H9 (cell line): ENCODE results near the gene NDUFB3. TPM values are rescaled to one million over a fixed set of nuclear protein-coding genes. Genes with fewer than 3 reads are reported as not detected.

ENCODE experiments used
- DNase-seq: peaks from one replicate; pipeline ENCODE4 v3.0.0-alpha.2; 2017
- H2AFZ ChIP-seq: one replicate; pipeline ENCODE4 v1.6.1; 2013; ENCODE audit warnings: mild to moderate bottlenecking, low read length, control low read depth, moderate library complexity
- H2AK5ac ChIP-seq: 2 replicates; pipeline ENCODE4 v1.6.1; 2013; ENCODE audit warnings: low read length, control low read depth, mixed read lengths; ENCODE audit not compliant: insufficient read length
- H2BK120ac ChIP-seq: one replicate; pipeline ENCODE4 v1.6.1; 2013; ENCODE audit warnings: low read depth, mild to moderate bottlenecking, low read length, control low read depth, inconsistent platforms; ENCODE audit not compliant: poor library complexity, severe bottlenecking
- H2BK12ac ChIP-seq: 2 replicates; pipeline ENCODE4 v1.6.1; 2013; ENCODE audit warnings: low read length, control low read depth, mixed read lengths, low read depth; ENCODE audit not compliant: insufficient read length
- H2BK15ac ChIP-seq: 2 replicates; pipeline ENCODE4 v1.6.1; 2013; ENCODE audit warnings: low read depth, low read length, control low read depth
- H2BK20ac ChIP-seq: one replicate; pipeline ENCODE4 v1.6.1; 2013; ENCODE audit warnings: low read depth, mild to moderate bottlenecking, low read length, control low read depth, inconsistent platforms; ENCODE audit not compliant: poor library complexity, severe bottlenecking
- H2BK5ac ChIP-seq: 2 replicates; pipeline ENCODE4 v1.6.1; 2013; ENCODE audit warnings: low read length, control low read depth, mixed read lengths; ENCODE audit not compliant: insufficient read length
- H3K14ac ChIP-seq: 2 replicates; pipeline ENCODE4 v1.6.1; 2013; ENCODE audit warnings: low read length, control low read depth; ENCODE audit not compliant: insufficient read depth
- H3K18ac ChIP-seq: 2 replicates; pipeline ENCODE4 v1.6.1; 2013; ENCODE audit warnings: low read depth, mild to moderate bottlenecking, mixed read lengths, low read length, control low read depth; ENCODE audit not compliant: insufficient read length
- H3K23ac ChIP-seq: 2 replicates; pipeline ENCODE4 v1.6.1; 2013; ENCODE audit warnings: low read length, control low read depth, mixed read lengths, low read depth; ENCODE audit not compliant: insufficient read length
- H3K23me2 ChIP-seq: 2 replicates; pipeline ENCODE4 v1.6.1; 2013; ENCODE audit warnings: low read depth, mild to moderate bottlenecking, mixed read lengths, low read length, control low read depth; ENCODE audit not compliant: insufficient read length, poor library complexity, severe bottlenecking
- H3K27ac ChIP-seq: 2 replicates; pipeline ENCODE4 v1.5.1; 2013; ENCODE audit warnings: low read length, control low read depth, mixed read lengths, low read depth; ENCODE audit not compliant: insufficient read length
- H3K27me3 ChIP-seq: 2 replicates; pipeline ENCODE4 v1.6.1; 2013; ENCODE audit warnings: low read length, control low read depth, inconsistent platforms; ENCODE audit not compliant: insufficient read depth
- H3K4ac ChIP-seq: 2 replicates; pipeline ENCODE4 v1.6.1; 2013; ENCODE audit warnings: low read depth, mild to moderate bottlenecking, control low read depth, inconsistent platforms, low read length, moderate library complexity
- H3K4me1 ChIP-seq: 2 replicates; pipeline ENCODE4 v1.6.1; 2013; ENCODE audit warnings: low read length, control low read depth, inconsistent platforms; ENCODE audit not compliant: insufficient read depth
- H3K4me2 ChIP-seq: 2 replicates; pipeline ENCODE4 v1.6.1; 2013; ENCODE audit warnings: low read length, control low read depth, mixed read lengths; ENCODE audit not compliant: insufficient read length, insufficient read depth
- H3K56ac ChIP-seq: 2 replicates; pipeline ENCODE4 v1.6.1; 2013; ENCODE audit warnings: low read depth, mild to moderate bottlenecking, mixed read lengths, low read length, control low read depth; ENCODE audit not compliant: insufficient read length
- H3K79me1 ChIP-seq: 2 replicates; pipeline ENCODE4 v1.6.1; 2013; ENCODE audit warnings: low read depth, mild to moderate bottlenecking, moderate library complexity, low read length, control low read depth, inconsistent platforms; ENCODE audit not compliant: insufficient read depth, poor library complexity, severe bottlenecking
- H3K79me2 ChIP-seq: 2 replicates; pipeline ENCODE4 v1.6.1; 2013; ENCODE audit warnings: low read length, control low read depth, inconsistent platforms; ENCODE audit not compliant: insufficient read depth
- H3K9ac ChIP-seq: 2 replicates; pipeline ENCODE4 v1.6.1; 2013; ENCODE audit warnings: low read length, control low read depth, mixed read lengths; ENCODE audit not compliant: insufficient read length; ENCODE audit errors: extremely low read depth
- H3K9me3 ChIP-seq: one replicate; pipeline ENCODE4 v1.6.1; 2013; ENCODE audit warnings: low read depth, low read length, inconsistent platforms; ENCODE audit not compliant: control insufficient read depth
- H3T11ph ChIP-seq: one replicate; pipeline ENCODE4 v1.6.1; 2013; ENCODE audit warnings: mild to moderate bottlenecking, low read length, control low read depth, inconsistent platforms
- H4K20me1 ChIP-seq: one replicate; pipeline ENCODE4 v1.6.1; 2013; ENCODE audit not compliant: control insufficient read depth, insufficient read length, insufficient read depth
- H4K5ac ChIP-seq: 2 replicates; pipeline ENCODE4 v1.6.1; 2013; ENCODE audit warnings: low read depth, mild to moderate bottlenecking, mixed read lengths, low read length, control low read depth; ENCODE audit not compliant: insufficient read length
- H4K8ac ChIP-seq: replicated peaks from 2 replicates; pipeline ENCODE4 v1.6.1; 2013; ENCODE audit warnings: low read length, control low read depth, mixed read lengths, low read depth; ENCODE audit not compliant: insufficient read length
- H4K91ac ChIP-seq: 2 replicates; pipeline ENCODE4 v1.6.1; 2013; ENCODE audit warnings: low read depth, mild to moderate bottlenecking, moderate library complexity, mixed read lengths, low read length, control low read depth; ENCODE audit not compliant: insufficient read length
- H3K27ac Mint-ChIP-seq, 3 experiments: 2 replicates in 2 of 3; 3 replicates in 1 of 3; pipeline ENCODE4 v1.8.0; 2020 to 2021; ENCODE audit warnings: mixed read lengths in 3 of 3, mild to moderate bottlenecking in 1 of 3, moderate library complexity in 1 of 3
- H3K27me3 Mint-ChIP-seq: 2 replicates; pipeline ENCODE4 v1.8.0; 2021; ENCODE audit warnings: low read depth, mild to moderate bottlenecking, moderate library complexity, mixed read lengths
- H3K36me3 Mint-ChIP-seq, 3 experiments: 2 replicates in 2 of 3; 3 replicates in 1 of 3; pipeline ENCODE4 v1.8.0; 2020 to 2021; ENCODE audit warnings: low read depth in 3 of 3, mixed read lengths in 3 of 3; ENCODE audit not compliant: insufficient read depth in 1 of 3
- H3K4me1 Mint-ChIP-seq, 2 experiments: 2 replicates each; pipeline ENCODE4 v1.8.0; 2020; ENCODE audit warnings: mixed read lengths in 2 of 2
- H3K4me3 Mint-ChIP-seq, 2 experiments: 2 replicates in 1 of 2; 3 replicates in 1 of 2; pipeline ENCODE4 v1.8.0; 2020 to 2021; ENCODE audit warnings: mild to moderate bottlenecking in 2 of 2, mixed read lengths in 2 of 2, moderate library complexity in 1 of 2
- H3K9me3 Mint-ChIP-seq, 2 experiments: 2 replicates in 1 of 2; 3 replicates in 1 of 2; pipeline ENCODE4 v1.8.0; 2020; ENCODE audit warnings: mild to moderate bottlenecking in 2 of 2, mixed read lengths in 2 of 2, moderate library complexity in 1 of 2
- CTCF ChIP-seq: fragments of 200-600 bp; sonication (generic); conservative IDR thresholded peaks from 3 replicates; pipeline ENCODE4 v1.8.0; 2021; ENCODE audit warnings: antibody characterized with exemption, mild to moderate bottlenecking
- WGBS: extraction: QIAGEN DNeasy Blood & Tissue Kit; methylation state at CpG from one replicate; pipeline ENCODE4 v1.1.7; 2013; ENCODE audit warnings: missing lambda C conversion rate, low lambda C conversion rate, mixed read lengths; ENCODE audit not compliant: insufficient read length; ENCODE audit errors: extremely low coverage; 5-methylcytosine and 5-hydroxymethylcytosine counted together
- total RNA-seq: library from RNA; stranded (reverse); gene quantifications from 2 replicates; pipeline ENCODE4 v1.2.1, GENCODE V29; 2021

NDUFB3 gene
- total RNA-seq, 1 experiment from 2014 or later: 59.6 TPM

GRCh38 chr2:201057087-201057521, 14.7 kb upstream of the NDUFB3 start:
- Histone ChIP-seq H3K18ac (no peak overlapping the region), H4K20me1 (no peaks in the 10 kb centered on the region), H3K79me1 (no peaks in the 10 kb centered on the region), H2AK5ac (no peak overlapping the region), H3K14ac (no peak overlapping the region), H3K9me3 (no peaks in the 10 kb centered on the region), H3K27me3 (no peaks in the 10 kb centered on the region), H4K5ac (no peak overlapping the region), H3K27ac (no peak overlapping the region), H3K4me2 (no peak overlapping the region), H3T11ph (no peak overlapping the region), H2BK12ac (no peak overlapping the region), H2BK20ac (no peak overlapping the region), H3K23ac (no peak overlapping the region), H3K56ac (no peak overlapping the region), H2BK15ac (no peak overlapping the region), H3K4ac (no peak overlapping the region), H2AFZ (no peak overlapping the region), H3K9ac (no peak overlapping the region), H4K91ac (no peak overlapping the region), H2BK5ac (no peak overlapping the region), H3K4me1 (no peaks in the 10 kb centered on the region), H3K79me2 (no peaks in the 10 kb centered on the region), H4K8ac (no peak overlapping the region), H2BK120ac (no peak overlapping the region), H3K23me2 (no peaks in the 10 kb centered on the region)
- DNase-seq: no peak
- no peak for TF ChIP-seq CTCF
- H3K4me3 Mint-ChIP-seq: no peak overlapping the region
- H3K4me1 Mint-ChIP-seq: no peaks in the 10 kb centered on the region
- WGBS: no CpG with 5 or more reads among the region's 2 CpGs
- H3K27me3 Mint-ChIP-seq: no peaks in the 10 kb centered on the region
- H3K27ac Mint-ChIP-seq: no peak overlapping the region
- H3K9me3 Mint-ChIP-seq: no peaks in the 10 kb centered on the region
- no peaks in the 10 kb centered on the region; a peak in 1 of 7 replicates for H3K36me3 Mint-ChIP-seq
